ENCODE data around the gene SMARCB1.
A peak's percentile ranks its signal among the peaks of the same experiment; 100 is the strongest.
"Not testable (repeated sequence)": the region's sequence is repeated elsewhere in the genome, so short reads cannot be mapped to it uniquely, and the experiment has no call there.

SMARCB1 gene

GRCh38 chr22:23858484-23858815 is 71.7 kb downstream of the SMARCB1 start:
- no peak for DNase-seq (ENCODE audit: low read depth)
- TF ChIP-seq, protein P1, sequence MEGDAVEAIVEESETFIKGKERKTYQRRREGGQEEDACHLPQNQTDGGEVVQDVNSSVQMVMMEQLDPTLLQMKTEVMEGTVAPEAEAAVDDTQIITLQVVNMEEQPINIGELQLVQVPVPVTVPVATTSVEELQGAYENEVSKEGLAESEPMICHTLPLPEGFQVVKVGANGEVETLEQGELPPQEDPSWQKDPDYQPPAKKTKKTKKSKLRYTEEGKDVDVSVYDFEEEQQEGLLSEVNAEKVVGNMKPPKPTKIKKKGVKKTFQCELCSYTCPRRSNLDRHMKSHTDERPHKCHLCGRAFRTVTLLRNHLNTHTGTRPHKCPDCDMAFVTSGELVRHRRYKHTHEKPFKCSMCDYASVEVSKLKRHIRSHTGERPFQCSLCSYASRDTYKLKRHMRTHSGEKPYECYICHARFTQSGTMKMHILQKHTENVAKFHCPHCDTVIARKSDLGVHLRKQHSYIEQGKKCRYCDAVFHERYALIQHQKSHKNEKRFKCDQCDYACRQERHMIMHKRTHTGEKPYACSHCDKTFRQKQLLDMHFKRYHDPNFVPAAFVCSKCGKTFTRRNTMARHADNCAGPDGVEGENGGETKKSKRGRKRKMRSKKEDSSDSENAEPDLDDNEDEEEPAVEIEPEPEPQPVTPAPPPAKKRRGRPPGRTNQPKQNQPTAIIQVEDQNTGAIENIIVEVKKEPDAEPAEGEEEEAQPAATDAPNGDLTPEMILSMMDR (IDR thresholded peaks at IDR 0.05; ENCODE audit: low read depth, low read length, missing control alignments), result no peak
- in situ Hi-C loops (cut with HindIII; ENCODE audit: low sequenced_read_pairs), result no loop called here
- peak overlapping the region; percentile 69 for H3K4me3 ChIP-seq (ENCODE audit: low read depth, low read length)

DNA sequence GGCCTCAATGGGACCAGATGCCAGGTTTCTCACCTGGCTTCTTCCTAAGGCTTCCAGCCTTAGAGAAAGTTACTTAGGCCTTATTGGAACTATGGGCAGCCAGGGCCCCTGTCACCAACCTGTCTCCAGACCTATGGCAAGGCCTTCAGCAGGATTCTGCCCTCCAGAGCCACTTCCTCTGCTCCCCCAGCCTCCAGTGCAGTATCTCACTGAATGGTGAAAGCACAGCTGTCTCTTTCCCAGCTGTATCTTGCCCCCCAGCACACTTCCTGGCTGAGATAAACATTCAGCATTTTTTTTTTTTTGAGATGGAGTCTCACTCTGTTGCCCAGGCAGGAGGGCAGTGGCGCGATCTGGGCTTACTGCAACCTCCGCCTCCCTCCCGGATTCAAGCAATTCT is 72.4 kb downstream of the SMARCB1 start:
- in situ Hi-C loops (cut with HindIII; ENCODE audit: low sequenced_read_pairs), result no loop called here
- no peak overlapping the region for H3K4me3 ChIP-seq (ENCODE audit: low read depth, low read length)
- TF ChIP-seq, protein P1 (IDR thresholded peaks at IDR 0.05; ENCODE audit: low read depth, low read length, missing control alignments), result no peak
- DNase-seq (ENCODE audit: low read depth), result no peak

DNA sequence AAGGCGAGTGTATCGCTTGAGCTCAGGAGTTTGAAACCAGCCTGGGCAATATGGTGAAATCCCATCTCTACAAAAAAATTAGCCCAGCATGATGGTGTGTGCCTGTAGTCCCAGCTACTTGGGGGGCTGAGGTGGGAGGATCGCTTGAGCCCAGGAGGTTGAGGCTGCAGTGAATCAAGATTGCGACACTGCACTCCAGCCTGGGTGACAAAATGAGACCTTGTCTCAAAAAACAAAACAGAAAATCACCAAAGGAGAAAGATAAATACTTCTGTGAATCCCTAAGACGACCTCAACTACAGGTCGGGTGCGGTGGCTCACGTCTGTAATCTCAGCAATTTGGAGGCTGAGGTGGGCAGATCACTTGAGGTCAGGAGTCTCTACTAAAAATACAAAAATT is 73.4 kb downstream of the SMARCB1 start:
- DNase-seq (ENCODE audit: low read depth); H3K4me3 ChIP-seq (ENCODE audit: low read depth, low read length); in situ Hi-C loops (cut with HindIII; ENCODE audit: low sequenced_read_pairs): not testable (repeated sequence)

DNA sequence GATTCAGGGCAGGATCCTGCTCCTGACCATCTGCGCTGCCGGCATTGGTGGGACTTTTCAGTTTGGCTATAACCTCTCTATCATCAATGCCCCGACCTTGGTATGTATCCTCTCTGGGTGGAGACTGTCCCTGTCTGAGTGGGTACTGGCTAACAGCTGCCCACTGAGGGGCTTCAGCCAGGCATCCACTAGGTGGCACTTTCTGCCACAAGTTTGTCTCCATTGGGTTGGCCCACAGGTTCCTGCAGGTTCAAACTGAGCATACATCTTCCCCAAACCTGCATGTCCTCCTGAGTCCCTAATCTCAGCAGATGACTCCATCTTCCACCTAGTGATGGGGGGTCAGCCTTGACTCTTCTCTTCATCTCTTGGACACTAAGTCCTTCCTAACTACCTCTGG is 75.3 kb downstream of the SMARCB1 start:
- TF ChIP-seq, protein P1 (IDR thresholded peaks at IDR 0.05; ENCODE audit: low read depth, low read length, missing control alignments), result peak; percentile 76
- no peak overlapping the region for H3K4me3 ChIP-seq (ENCODE audit: low read depth, low read length)
- in situ Hi-C loops (cut with HindIII; ENCODE audit: low sequenced_read_pairs), result no loop called here
- no peak for DNase-seq (ENCODE audit: low read depth)

GRCh38 chr22:23864499-23865154 is 77.9 kb downstream of the SMARCB1 start:
- H3K4me3 ChIP-seq (ENCODE audit: low read depth, low read length); in situ Hi-C loops (cut with HindIII; ENCODE audit: low sequenced_read_pairs); DNase-seq (ENCODE audit: low read depth): not testable (repeated sequence)

- no peak overlapping the region for H3K4me3 ChIP-seq (ENCODE audit: low read depth, low read length)
- no peak for DNase-seq (ENCODE audit: low read depth)
- in situ Hi-C loops (cut with HindIII; ENCODE audit: low sequenced_read_pairs), result no loop called here
- TF ChIP-seq, protein P1 (IDR thresholded peaks at IDR 0.05; ENCODE audit: low read depth, low read length, missing control alignments), result no peak
These were observed 81.8 kb downstream of the SMARCB1 start for GRCh38 chr22:23868580-23868979.

GRCh38 chr22:23874871-23875270 is 88.1 kb downstream of the SMARCB1 start:
- in situ Hi-C loops (cut with HindIII; ENCODE audit: low sequenced_read_pairs), result no loop called here
- TF ChIP-seq, protein P1 (IDR thresholded peaks at IDR 0.05; ENCODE audit: low read depth, low read length, missing control alignments), result no peak
- no peak for DNase-seq (ENCODE audit: low read depth)
- H3K4me3 ChIP-seq (ENCODE audit: low read depth, low read length), result no peak overlapping the region

DNA sequence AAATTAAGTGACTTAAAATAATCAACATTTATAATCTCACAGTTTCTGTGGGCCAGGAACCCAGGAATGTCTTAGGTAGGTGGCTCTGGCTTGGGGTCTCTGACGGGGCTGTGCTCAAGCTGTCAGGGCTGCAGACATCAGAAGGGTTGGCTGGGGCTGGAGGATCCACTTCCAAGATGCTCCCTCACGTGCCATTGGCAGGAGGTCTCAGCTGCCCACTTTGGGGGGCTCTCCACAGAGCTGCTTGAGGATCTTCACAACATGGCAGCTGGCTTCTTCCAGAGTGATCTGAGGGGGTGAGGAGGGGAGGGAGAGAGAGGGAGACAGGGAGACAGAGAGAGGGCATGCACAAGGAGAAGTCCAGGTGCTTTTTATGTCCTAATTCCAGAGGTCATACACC is 89.0 kb downstream of the SMARCB1 start:
- H3K4me3 ChIP-seq (ENCODE audit: low read depth, low read length), result no peak overlapping the region
- TF ChIP-seq, protein P1 (IDR thresholded peaks at IDR 0.05; ENCODE audit: low read depth, low read length, missing control alignments), result no peak
- in situ Hi-C loops (cut with HindIII; ENCODE audit: low sequenced_read_pairs), result no loop called here
- DNase-seq (ENCODE audit: low read depth), result no peak
